Esophagus muscularis mucosa (tissue), 4 donors: ENCODE results near the gene AACS.

ENCODE experiments used
- CTCF ChIP-seq, 3 experiments: fragments of 200-600 bp in 2 of 3; fragments of 450-650 bp in 1 of 3; sonication (generic) in 2 of 3; IDR thresholded peaks; one replicate each; pipeline ENCODE4 v1.5.1; 2017 to 2019; ENCODE audit warnings: antibody characterized with exemption in 3 of 3, mild to moderate bottlenecking in 2 of 3, moderate library complexity in 1 of 3
- EP300 ChIP-seq: sonication (generic); formaldehyde crosslinking; IDR thresholded peaks from one replicate; pipeline ENCODE4 v1.6.1; 2017; ENCODE audit warnings: antibody characterized with exemption
- POLR2A ChIP-seq: fragments of 450-650 bp; IDR thresholded peaks from one replicate; pipeline ENCODE4 v1.6.1; 2017; ENCODE audit warnings: antibody characterized with exemption, moderate library complexity, mild to moderate bottlenecking, low read depth
- POLR2AphosphoS5 ChIP-seq, 2 donors: sonication (generic); formaldehyde crosslinking; IDR thresholded peaks; one replicate each; pipeline ENCODE4 v1.6.1; 2017; ENCODE audit warnings: antibody characterized with exemption in 2 of 2

- TF ChIP-seq EP300 (no peak), CTCF (IDR thresholded peaks at IDR 0.05) (no peak), POLR2A (no peak), POLR2AphosphoS5 (IDR thresholded peaks at IDR 0.05) (no peak)
Observed at GRCh38 chr12:125186471-125187147, 121.4 kb downstream of the AACS start.
